HAP-1 (cell line): ENCODE measurements around the gene NHLH1.

Experiments used
- DNase-seq, 2 experiments: peaks; one replicate each; pipeline ENCODE4 v3.0.0-alpha.2; 2016 to 2020; ENCODE audit warnings: low spot score in 2 of 2
- H3K27me3 ChIP-seq: fragments of 250-450 bp; sonication (Bioruptor Pico); 2 replicates; pipeline ENCODE4 v1.5.1; 2020; ENCODE audit warnings: low read depth, mild to moderate bottlenecking, moderate library complexity
- H3K36me3 ChIP-seq: fragments of 250-450 bp; sonication (Bioruptor Pico); replicated peaks from 2 replicates; pipeline ENCODE4 v1.5.1; 2020; ENCODE audit warnings: mild to moderate bottlenecking
- H3K4me1 ChIP-seq: fragments of 250-450 bp; sonication (Bioruptor Pico); 2 replicates; pipeline ENCODE4 v1.5.1; 2020; ENCODE audit warnings: mild to moderate bottlenecking
- H3K4me3 ChIP-seq: fragments of 250-450 bp; sonication (Bioruptor Pico); 2 replicates; pipeline ENCODE4 v1.5.1; 2020; ENCODE audit warnings: mild to moderate bottlenecking, moderate library complexity
- H3K9me3 ChIP-seq: fragments of 250-450 bp; sonication (Bioruptor Pico); 2 replicates; pipeline ENCODE4 v1.5.1; 2020; ENCODE audit warnings: mild to moderate bottlenecking, moderate library complexity
- in situ Hi-C: fragments of 300-500 bp; cut with MboI; formaldehyde crosslinking; loops from 3 replicates; pipeline ENCODE4 v1.14.3; 2020; ENCODE audit warnings: low sequenced_read_pairs, inconsistent platforms, mixed read lengths

Gene NHLH1

GRCh38 chr1:160413716-160414115 is 46.8 kb downstream of the NHLH1 start:
- H3K36me3 ChIP-seq, result no peaks in the 10 kb centered on the region; the same call in 1 of the 2 replicates

DNA sequence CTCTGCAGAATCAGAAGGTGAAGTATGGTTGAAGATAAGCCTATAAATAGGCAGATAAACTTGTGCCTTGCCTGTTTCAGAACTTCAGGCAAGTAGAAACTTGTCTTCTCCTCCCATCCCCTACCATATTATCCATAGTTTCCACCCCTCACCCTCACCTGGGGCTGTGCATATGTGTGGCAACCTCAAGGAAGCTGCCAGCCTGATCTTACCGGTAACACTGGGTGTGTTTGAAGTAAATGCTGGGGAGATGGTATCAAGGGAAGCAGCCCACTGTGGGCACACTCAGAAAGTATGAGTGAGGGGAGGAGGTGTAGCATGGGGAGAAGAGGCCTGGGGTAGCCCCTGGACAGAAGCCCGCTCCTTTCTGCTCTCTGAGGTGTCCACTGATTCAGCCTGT is 48.0 kb downstream of the NHLH1 start:
- Histone ChIP-seq H3K36me3 (no peaks in the 10 kb centered on the region; the same call in 1 of the 2 replicates), H3K9me3 (no peaks in the 10 kb centered on the region), H3K27me3 (no peaks in the 10 kb centered on the region), H3K4me3 (no peak overlapping the region), H3K4me1 (peaks cover 12% of the 10 kb centered on the region)
- in situ Hi-C loops, result no loop called here
- no peak for DNase-seq

More at GRCh38 chr1:160413716-160414115, 46.8 kb downstream of the NHLH1 start:
- in situ Hi-C loops, result no loop called here
- no peak for DNase-seq
- Histone ChIP-seq H3K9me3 (no peaks in the 10 kb centered on the region), H3K4me3 (no peak overlapping the region), H3K4me1 (peaks cover 12% of the 10 kb centered on the region), H3K27me3 (no peaks in the 10 kb centered on the region)

GRCh38 chr1:160415696-160416290 is 48.9 kb downstream of the NHLH1 start:
- no peak for DNase-seq
- Histone ChIP-seq H3K4me3 (no peak overlapping the region), H3K9me3 (no peaks in the 10 kb centered on the region), H3K4me1 (peaks cover 4% of the 10 kb centered on the region), H3K27me3 (no peaks in the 10 kb centered on the region), H3K36me3 (no peaks in the 10 kb centered on the region; the same call in 1 of the 2 replicates)
- in situ Hi-C loops, result no loop called here

DNA sequence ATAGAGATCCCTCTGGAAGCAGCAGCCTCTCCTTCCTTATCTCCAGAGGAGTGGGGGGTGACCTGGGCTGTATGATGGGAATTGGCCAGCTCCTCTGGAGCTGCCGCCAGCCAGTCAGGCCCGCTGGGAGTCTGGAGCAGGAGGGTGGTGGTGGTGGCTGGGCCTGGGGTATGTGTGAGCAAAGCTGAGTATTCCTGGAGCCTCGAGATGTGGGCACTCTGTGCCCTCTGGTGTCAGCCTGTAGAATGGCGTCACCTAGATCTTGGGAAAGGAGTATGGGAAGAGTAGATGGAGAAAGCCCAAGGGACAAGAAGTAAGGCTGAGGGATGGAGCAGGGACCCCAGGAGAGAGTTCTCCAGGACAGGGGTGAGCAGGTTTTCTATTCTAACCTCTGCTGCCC is 49.5 kb downstream of the NHLH1 start:
- in situ Hi-C loops, result no loop called here

GRCh38 chr1:160418483-160418882 is 51.6 kb downstream of the NHLH1 start:
- no peaks in the 10 kb centered on the region for H3K4me1 ChIP-seq
- H3K36me3 ChIP-seq, result no peaks in the 10 kb centered on the region; the same call in none of the 2 replicates
- in situ Hi-C loops, result no loop called here

More for the DNA sequence above, 49.5 kb downstream of the NHLH1 start:
- no peaks in the 10 kb centered on the region; the same call in 1 of the 2 replicates for H3K36me3 ChIP-seq
- no peaks in the 10 kb centered on the region for H3K4me1 ChIP-seq
- no peak for DNase-seq
- H3K9me3 ChIP-seq, result no peaks in the 10 kb centered on the region
- H3K27me3 ChIP-seq, result no peaks in the 10 kb centered on the region
- no peak overlapping the region for H3K4me3 ChIP-seq

GRCh38 chr1:160419150-160419837 is 52.4 kb downstream of the NHLH1 start:
- in situ Hi-C loops, result no loop called here
- Histone ChIP-seq H3K9me3 (no peaks in the 10 kb centered on the region), H3K4me3 (no peak overlapping the region), H3K4me1 (no peaks in the 10 kb centered on the region), H3K27me3 (no peaks in the 10 kb centered on the region), H3K36me3 (peaks cover 3% of the 10 kb centered on the region)
- DNase-seq, result no peak

More at GRCh38 chr1:160418483-160418882, 51.6 kb downstream of the NHLH1 start:
- H3K4me3 ChIP-seq, result no peak overlapping the region
- no peak for DNase-seq
- H3K9me3 ChIP-seq, result no peaks in the 10 kb centered on the region
- H3K27me3 ChIP-seq, result no peaks in the 10 kb centered on the region

DNA sequence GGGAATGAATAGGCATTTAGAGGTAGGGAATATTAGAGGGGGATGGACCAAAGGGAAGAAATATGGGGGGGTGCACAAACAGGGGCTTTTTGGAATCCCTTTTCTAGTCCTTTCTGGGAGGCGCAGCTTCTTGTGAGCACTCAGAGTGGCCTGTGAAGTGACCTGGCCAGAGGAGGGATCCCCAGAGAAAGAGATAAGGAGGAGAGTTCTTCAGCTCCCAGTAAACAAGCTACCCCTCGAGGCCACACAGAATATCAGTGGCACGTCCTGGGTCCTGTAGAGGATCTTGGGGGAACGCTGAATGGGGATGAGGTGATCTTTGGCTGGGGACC is 52.9 kb downstream of the NHLH1 start:
- Histone ChIP-seq H3K9me3 (no peaks in the 10 kb centered on the region), H3K4me1 (no peaks in the 10 kb centered on the region), H3K36me3 (peaks cover 8% of the 10 kb centered on the region), H3K4me3 (no peak overlapping the region), H3K27me3 (no peaks in the 10 kb centered on the region)
- no peak for DNase-seq
- in situ Hi-C loops, result no loop called here

DNA sequence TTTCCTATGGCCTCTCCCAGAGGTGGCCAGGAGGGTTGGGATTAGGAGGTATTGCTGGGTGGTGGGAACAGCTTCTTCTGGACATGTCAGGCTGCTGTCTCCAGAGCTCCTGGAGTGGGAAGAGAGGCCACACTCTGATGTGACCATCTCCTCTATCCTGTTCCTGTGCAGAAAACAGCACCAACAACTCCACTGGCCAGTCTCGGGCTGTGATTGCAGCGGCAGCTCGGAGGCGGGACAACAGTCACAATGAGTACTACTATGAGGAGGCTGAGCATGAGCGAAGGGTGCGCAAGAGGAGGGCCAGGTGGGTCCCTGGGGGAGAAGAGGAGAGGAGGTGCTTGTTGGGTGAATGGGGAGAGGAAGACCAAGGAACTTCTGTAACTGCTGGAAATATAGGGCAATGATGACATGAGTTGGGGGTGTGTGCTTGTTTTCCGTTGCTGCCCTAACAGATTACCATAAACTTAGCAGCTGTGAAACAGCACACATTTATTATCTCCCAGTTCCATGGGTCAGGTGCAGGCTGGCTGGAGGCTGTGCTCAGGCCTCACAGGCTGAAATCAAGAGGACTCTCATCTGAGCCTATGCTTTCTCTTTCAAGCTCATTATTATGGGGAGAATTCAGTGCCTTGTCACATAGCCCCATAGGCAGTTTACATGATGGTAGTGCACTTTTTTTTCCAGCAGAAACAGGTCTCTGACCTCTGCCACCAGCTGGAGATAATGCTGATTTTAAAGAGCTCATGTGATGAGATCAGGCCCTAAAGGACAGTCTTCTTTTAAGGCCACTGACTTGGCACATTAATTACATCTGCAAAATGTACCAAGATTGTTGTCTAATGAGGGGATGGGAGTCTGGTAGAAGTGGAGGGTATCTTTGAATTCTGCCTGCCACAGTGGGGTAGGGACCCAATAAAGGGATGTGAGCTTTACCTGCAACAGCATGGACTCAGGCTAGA is 54.3 kb downstream of the NHLH1 start:
- no peak for DNase-seq
- Histone ChIP-seq H3K4me3 (no peak overlapping the region), H3K4me1 (no peaks in the 10 kb centered on the region), H3K36me3 (peaks cover 11% of the 10 kb centered on the region), H3K9me3 (no peaks in the 10 kb centered on the region), H3K27me3 (no peaks in the 10 kb centered on the region)
- in situ Hi-C loops, result no loop called here

- no peak for DNase-seq
- Histone ChIP-seq H3K4me3 (no peak overlapping the region), H3K36me3 (peaks cover 11% of the 10 kb centered on the region), H3K27me3 (no peaks in the 10 kb centered on the region), H3K9me3 (no peaks in the 10 kb centered on the region), H3K4me1 (no peaks in the 10 kb centered on the region)
- in situ Hi-C loops, result no loop called here
Observed at GRCh38 chr1:160421881-160422280, 55.0 kb downstream of the NHLH1 start.
